22Rv1 (cell line): ENCODE results near the gene CACNA2D4.

Source experiments
- ZFX ChIP-seq: fragments of 450-650 bp; IDR thresholded peaks from 2 replicates; pipeline ENCODE4 v1.6.1; 2017; ENCODE audit warnings: antibody characterized with exemption, borderline replicate concordance
- TF ChIP-seq, protein P1 (sequence below): fragments of 450-650 bp; IDR thresholded peaks from 2 replicates; pipeline ENCODE4 v1.5.1; 2017; ENCODE audit warnings: mild to moderate bottlenecking

DNA sequence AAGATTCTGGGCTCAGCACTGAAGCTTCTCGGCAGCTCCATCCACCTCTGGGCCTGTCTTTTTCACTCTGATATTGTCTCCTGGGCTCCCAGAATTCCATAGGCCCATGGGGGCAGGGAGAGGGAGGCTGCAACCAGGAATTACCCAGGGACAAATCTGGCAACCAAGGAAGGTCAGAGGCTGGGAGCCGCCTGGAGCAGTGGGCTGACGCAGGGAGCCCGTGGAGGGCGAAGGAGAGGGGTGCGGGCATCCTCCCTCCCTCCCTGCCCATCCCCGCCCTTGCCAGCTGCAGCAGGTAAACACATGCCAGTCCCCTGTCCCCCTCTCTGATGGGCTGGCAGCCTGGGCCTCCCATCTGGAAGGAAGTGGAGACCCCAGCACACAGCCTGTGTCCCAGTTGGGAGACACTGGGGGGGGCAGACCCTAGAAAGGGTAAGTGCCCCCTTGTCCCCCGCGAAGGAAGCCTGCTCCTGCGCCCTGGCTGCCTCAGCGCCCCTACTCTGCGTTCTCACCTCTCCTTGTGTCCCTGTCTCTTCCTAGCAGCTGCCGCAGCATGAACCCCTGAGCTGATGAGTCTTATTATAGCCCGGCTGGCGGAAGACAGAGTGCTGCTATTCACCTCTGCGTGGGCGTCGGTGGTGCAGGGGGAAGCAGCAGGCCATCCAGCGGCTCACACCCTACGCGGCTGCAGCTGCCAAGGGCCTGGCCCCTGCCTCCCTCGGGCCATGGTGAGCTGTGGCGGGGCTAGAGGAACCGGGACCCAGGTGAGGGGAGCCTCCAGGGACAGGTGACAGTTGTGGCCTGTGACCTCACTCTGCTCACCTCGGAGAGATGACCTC is 91.4 kb downstream of the CACNA2D4 start:
- TF ChIP-seq, protein P1, sequence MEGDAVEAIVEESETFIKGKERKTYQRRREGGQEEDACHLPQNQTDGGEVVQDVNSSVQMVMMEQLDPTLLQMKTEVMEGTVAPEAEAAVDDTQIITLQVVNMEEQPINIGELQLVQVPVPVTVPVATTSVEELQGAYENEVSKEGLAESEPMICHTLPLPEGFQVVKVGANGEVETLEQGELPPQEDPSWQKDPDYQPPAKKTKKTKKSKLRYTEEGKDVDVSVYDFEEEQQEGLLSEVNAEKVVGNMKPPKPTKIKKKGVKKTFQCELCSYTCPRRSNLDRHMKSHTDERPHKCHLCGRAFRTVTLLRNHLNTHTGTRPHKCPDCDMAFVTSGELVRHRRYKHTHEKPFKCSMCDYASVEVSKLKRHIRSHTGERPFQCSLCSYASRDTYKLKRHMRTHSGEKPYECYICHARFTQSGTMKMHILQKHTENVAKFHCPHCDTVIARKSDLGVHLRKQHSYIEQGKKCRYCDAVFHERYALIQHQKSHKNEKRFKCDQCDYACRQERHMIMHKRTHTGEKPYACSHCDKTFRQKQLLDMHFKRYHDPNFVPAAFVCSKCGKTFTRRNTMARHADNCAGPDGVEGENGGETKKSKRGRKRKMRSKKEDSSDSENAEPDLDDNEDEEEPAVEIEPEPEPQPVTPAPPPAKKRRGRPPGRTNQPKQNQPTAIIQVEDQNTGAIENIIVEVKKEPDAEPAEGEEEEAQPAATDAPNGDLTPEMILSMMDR: no peak
- no peak for TF ChIP-seq ZFX
